ENCODE results near the gene CRYBG2.

CRYBG2 gene

GRCh38 chr1:26361605-26362122, 7.7 kb upstream of the CRYBG2 start:
- DNase-seq (ENCODE audit: low read depth): no peak
- TF ChIP-seq CTCF (IDR thresholded peaks at IDR 0.05; ENCODE audit: low read depth, low read length, missing control alignments): no peak
- H3K4me3 ChIP-seq (ENCODE audit: low read depth, low read length): no peak overlapping the region

DNA sequence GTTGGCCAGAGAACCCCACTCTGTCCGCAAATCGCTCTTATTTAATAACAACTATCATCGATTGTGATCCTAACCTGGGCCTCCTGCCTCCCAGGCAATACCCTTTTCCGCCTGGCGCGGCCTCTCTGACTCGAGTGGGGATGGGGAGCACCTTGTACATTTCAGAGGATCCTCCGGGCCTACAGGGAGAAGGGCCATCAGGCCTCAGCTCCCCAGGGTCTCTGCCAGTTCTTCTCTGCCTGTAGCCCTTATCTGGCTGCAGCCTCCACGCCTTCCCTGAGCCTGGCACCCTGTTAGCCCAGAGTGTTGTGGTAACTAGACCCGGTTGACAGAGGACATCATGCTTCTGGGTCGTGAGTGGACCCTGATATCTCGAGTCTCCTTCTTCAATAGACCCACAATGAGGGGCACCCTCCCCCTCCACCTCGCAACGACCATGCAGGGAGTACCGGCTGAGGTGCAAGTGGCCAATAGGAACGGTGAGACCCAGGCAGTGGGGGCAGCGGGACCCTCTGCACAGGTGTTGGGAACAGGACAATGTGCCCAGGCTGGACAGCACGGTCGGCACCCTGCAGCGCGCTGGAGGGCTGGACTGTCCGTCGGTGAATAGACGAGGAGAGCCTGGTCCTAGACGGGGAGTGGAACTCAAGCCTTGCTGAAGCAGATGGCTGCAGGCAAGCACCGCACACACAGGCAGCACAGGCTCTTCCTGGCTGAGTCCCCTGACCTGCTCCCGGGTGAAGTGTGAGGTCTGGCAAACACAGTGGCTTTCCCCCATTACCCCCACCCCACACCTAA, 7.1 kb upstream of the CRYBG2 start:
- no peak for DNase-seq (ENCODE audit: low read depth)
- TF ChIP-seq CTCF (IDR thresholded peaks at IDR 0.05; ENCODE audit: low read depth, low read length, missing control alignments): no peak
- H3K4me3 ChIP-seq (ENCODE audit: low read depth, low read length): no peak overlapping the region

- no peak for DNase-seq (ENCODE audit: low read depth)
- H3K4me3 ChIP-seq (ENCODE audit: low read depth, low read length): no peak overlapping the region
Observed at GRCh38 chr1:26359981-26360806, 6.3 kb upstream of the CRYBG2 start.

DNA sequence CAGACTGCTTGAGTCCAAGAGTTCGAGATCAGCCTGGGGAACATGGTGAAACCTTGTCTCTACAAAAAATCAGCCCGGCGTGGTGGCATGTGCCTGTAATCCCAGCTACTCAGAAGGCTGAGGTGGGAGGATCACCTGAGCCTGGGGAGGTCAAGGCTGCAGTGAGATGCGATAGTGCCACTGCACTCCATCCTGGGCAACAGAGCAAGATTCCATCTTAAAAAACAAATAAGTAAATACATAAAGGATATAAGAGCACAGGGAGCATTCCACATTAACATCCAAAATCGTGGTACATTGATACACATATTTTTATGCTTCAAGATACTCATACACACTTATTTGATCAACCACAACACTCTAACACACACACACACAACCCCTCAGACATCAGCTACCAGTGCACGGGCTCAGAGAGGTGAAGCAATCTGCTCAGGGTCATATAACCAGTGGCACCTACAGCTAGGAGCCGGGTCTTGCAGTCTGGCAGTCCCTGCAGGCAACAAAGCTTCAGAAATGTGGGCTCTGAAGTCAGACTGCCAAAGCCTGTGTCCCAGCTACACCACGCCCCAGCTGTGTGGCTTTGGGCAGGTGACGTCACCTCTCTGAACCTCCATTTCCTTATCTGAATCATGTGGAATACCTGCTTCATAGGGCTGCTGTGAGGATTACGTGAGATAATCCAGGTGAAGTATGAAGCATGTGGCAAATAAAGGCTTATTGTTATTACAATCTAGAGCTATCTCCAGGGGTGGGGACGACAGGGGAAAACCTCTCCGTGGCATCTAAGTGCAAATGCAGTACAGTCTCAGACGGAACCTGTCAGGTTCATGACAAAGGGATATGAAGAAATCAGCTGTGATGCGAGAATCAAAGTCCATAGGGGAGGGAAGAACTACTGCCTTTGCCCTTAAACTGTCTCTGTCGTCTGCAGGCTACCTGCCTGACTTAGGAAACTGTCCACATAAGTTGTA, 4.8 kb upstream of the CRYBG2 start:
- DNase-seq (ENCODE audit: low read depth): no peak
- TF ChIP-seq CTCF (IDR thresholded peaks at IDR 0.05; ENCODE audit: low read depth, low read length, missing control alignments): no peak
- no peak overlapping the region for H3K4me3 ChIP-seq (ENCODE audit: low read depth, low read length)

More at GRCh38 chr1:26359981-26360806, 6.3 kb upstream of the CRYBG2 start:
- no peak for TF ChIP-seq CTCF (IDR thresholded peaks at IDR 0.05; ENCODE audit: low read depth, low read length, missing control alignments)

DNA sequence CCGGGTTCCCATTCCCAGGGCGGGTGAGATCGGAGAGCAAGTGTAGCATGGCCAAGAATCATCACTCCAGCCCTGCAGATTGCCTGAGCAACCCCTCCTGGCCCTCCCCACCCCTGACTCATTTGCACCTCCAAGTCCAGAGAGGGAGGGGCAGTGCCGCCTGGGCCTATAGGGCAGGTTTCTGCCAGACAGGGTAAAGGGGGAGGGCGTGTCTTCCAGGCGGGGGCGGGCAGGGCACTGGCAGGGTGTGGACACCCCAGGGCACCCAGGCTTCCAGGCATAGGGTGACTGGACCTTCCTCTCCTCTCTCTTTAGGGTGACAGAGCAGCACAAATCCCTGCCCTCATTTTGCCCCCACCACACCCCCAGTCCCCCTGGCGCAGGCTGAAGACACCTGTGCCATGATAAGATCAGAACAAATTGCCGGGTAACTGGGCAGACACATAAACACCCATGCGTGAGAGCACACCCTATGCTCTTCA, 3.2 kb upstream of the CRYBG2 start:
- no peak overlapping the region for H3K4me3 ChIP-seq (ENCODE audit: low read depth, low read length)
- TF ChIP-seq CTCF (IDR thresholded peaks at IDR 0.05; ENCODE audit: low read depth, low read length, missing control alignments): no peak
- DNase-seq (ENCODE audit: low read depth): no peak

DNA sequence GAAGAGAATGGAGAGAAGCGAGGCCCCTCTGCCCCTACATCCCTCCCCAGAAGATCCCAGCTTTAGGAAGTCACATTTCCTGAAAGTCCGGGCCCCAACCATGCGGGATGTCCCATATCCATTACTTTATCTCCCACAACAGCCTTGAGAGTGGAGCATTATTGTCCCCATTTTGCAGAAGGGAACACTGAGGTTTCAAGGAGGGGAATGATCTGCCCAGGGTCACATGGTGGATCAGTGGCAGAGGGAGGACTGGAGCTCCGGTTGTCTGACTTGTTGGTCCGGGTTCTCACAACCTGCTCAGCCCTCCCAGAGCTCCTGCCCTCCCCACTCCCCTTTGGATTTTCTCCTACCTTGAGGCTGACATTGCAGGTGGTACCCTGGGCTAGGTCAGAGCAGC, 2.2 kb upstream of the CRYBG2 start:
- no peak for DNase-seq (ENCODE audit: low read depth)
- TF ChIP-seq CTCF (IDR thresholded peaks at IDR 0.05; ENCODE audit: low read depth, low read length, missing control alignments): no peak
- H3K4me3 ChIP-seq (ENCODE audit: low read depth, low read length): no peak overlapping the region
